Stimulated activated CD8-positive, alpha-beta memory T cell treated with anti-CD3 and anti-CD28 coated beads, Interleukin-4, amount 100 ng/mL, for 1 hour (primary cell): Measurements from ENCODE around the gene FFAR3.
"Not testable (repeated sequence)": the region's sequence is repeated elsewhere in the genome, so short reads cannot be mapped to it uniquely, and the experiment has no call there.

Source experiments
- DNase-seq, 2 donors: peaks; one replicate each; pipeline ENCODE4 v3.0.0-alpha.2; 2020; ENCODE audit warnings: low read depth in 2 of 2, low spot score in 1 of 2

FFAR3 gene

DNA sequence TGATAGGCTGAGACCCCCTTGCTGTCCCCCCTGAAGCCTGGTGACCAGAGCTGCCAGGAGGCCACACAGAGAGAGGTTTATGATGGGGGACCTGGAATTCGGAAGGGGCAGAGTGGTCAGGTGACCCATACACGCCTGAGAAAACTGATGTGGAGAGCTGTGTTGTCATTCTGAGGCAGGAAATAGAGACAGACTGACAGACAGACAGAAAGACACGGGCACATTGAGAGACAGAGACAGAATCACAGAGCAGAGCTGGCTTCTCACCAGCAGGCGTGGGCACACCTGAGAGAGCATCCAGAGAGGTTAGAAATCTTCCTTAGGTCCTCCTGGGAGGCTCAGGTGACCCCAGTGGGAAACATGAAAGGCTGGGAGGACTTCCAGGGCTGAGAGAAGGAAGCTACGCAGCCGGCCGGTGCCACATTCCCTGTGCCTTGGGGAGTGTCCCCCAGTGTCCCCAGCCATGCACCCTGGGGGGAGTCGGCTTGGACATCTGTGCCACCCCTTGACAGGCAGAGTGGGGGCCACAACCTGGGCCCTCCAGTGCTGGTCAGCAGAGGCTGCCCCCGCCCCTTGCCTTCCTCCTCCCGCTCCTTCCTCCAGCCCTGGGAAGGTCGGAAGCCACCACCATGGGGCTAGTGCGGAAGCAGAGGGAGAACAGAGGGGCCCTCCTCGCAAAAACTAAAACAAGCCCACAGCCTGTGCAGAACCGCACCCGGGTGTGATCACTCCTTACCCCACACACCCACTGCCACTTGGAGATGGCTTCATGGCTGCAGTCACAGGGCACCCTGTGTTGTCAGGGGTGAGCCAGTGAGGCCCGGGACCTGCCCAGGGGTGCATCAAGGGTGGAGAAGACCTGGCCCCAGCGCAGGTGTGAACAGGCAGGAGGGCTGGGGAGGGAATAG, 8.4 kb upstream of the FFAR3 start:
- DNase-seq = no peak

DNA sequence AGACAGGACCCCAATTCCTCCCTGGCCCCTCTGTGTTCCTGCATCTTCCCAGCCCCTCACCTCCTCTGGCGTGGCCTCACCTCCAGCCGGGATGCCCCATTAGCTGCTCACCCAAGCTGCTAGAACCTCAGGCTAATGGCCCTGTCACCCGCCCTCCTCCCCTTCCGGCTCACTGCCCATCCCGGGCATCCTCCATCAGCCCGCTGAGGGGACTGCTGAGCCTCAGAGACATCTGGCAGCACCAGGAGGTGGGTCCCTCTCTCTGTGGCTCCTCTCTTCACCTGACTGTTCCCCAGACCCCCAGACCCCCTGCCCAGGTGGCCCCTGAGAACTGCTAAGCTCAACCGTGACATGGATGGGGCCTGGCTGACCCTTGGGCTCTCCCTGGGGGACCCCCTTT, 7.7 kb upstream of the FFAR3 start:
- DNase-seq = no peak

DNA sequence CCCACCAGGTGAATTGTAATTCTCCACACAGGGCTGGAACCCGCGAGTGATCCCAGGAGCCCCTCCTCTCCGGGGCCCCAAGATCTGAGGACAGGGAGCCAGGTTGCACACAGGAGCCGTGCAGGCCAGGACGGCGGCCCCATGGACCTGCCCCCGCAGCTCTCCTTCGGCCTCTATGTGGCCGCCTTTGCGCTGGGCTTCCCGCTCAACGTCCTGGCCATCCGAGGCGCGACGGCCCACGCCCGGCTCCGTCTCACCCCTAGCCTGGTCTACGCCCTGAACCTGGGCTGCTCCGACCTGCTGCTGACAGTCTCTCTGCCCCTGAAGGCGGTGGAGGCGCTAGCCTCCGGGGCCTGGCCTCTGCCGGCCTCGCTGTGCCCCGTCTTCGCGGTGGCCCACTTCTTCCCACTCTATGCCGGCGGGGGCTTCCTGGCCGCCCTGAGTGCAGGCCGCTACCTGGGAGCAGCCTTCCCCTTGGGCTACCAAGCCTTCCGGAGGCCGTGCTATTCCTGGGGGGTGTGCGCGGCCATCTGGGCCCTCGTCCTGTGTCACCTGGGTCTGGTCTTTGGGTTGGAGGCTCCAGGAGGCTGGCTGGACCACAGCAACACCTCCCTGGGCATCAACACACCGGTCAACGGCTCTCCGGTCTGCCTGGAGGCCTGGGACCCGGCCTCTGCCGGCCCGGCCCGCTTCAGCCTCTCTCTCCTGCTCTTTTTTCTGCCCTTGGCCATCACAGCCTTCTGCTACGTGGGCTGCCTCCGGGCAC, 6.7 kb upstream of the FFAR3 start:
- DNase-seq = no peak

DNA sequence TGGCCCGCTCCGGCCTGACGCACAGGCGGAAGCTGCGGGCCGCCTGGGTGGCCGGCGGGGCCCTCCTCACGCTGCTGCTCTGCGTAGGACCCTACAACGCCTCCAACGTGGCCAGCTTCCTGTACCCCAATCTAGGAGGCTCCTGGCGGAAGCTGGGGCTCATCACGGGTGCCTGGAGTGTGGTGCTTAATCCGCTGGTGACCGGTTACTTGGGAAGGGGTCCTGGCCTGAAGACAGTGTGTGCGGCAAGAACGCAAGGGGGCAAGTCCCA, 6.1 kb upstream of the FFAR3 start:
- no peak for DNase-seq

DNA sequence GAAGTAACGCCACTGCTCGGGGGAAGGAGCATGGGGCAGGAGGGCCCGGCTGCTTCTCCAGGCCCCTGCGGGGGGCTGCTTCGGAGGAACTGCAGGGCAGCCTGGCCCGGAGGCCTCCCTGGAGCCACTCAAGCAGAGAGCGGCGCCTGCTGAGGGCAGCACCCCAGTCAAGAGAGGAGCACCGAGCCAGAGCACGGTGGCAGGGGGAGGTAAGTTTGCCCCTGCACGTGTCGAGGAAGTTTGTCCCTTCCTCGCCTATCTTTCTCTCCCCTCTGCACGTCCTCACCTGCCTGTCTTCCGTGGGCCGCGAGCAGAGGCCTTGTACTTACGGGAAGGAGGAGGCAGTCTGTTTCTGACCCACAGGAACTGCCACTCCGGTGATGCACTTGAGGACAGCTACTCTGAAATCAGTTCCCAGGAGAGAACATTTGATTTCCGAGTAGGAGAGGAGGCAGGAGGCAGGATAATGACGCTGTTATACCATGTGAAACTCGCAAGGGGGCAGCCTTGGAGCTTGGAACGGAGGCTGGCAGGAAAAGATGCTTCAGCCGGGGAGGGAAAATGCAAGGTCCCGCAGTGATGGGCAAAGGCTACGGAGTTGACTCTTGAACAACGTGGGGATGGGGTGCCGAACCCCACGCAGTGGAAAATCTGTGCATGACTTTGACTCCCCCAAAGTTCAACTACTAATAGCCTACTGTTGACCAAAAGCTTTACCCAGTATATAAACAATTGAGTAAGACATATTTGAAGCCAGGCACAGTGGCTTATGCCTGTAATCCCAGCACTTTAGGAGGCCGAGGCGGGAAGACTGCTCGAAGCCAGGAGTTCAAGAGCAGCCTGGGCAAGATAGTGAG, 5.6 kb upstream of the FFAR3 start:
- peak; percentile 38 to 44 for DNase-seq

DNA sequence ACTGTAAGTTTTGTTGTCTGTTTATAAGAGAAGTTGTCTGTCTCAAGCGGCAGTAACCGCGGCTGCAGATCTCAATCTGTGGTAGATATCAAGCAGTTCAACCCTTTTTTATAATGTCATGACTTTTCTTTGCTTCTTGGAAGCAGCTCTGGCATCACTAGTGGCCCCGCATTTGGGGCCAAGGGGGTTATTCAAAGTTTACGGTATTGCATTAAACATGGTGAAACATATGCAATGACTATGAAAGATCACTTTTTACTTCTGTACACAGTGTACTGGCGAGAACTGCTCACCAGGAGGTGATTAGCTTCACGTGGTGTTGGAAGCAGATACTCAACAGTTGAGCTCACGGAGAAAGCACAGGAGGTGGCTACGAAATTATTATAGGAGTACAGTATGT, 4.6 kb upstream of the FFAR3 start:
- DNase-seq = no peak

DNA sequence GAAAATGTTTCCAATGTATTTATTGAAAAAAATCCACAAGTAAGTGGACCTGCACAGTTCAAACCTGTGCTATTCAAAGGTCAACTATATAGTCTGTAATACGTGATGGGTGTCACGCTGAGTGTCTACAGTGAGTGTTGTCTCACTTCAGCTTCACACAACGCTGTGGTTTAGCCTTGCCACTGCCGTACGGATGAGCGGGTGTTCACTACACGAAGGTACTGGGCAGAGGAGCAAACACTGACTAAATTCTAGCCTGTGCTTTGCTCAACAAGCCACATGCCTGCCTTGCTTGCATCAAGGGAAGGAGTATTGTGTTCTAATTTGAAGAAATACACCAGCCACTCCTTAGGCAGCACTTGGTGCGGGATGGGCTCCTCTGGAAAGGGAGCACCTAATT, 3.4 kb upstream of the FFAR3 start:
- no peak for DNase-seq

DNA sequence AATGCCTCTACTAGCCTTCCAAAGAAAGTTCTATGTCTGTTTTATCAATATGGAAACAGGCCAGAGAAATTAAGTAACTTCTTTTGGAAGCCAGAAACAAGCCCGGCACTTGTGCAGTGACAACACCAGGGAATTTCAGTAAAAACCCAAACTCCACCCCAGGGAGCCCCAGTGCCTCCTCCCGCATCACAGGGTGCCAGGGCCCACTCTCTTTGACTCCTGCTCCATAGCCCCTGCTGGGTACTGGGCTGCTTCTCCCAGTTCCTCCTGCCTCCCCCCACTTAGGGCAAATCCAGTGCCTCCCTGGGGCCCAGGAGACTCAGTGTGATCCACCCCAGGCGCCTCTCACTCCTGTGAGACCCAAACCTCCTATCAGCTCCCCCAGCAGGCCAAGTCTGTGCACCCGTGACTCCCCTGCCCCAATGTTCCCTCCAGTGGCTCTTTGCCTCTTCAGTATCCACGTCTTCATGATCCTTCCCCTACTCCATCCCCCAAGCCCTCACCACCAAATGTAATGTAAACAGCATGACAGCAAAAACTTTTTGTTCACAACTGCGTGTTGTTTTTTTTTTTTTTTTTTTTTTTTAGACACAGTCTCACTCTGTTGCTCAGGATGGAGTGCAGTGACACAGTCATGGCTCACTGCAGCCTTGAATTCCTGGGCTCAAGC, 2.3 kb upstream of the FFAR3 start:
- DNase-seq = no peak

DNA sequence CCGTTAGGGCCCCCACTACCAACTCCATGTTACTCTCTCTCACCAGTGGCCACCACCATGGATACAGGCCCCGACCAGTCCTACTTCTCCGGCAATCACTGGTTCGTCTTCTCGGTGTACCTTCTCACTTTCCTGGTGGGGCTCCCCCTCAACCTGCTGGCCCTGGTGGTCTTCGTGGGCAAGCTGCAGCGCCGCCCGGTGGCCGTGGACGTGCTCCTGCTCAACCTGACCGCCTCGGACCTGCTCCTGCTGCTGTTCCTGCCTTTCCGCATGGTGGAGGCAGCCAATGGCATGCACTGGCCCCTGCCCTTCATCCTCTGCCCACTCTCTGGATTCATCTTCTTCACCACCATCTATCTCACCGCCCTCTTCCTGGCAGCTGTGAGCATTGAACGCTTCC, 574 bp downstream of the FFAR3 start:
- DNase-seq = not testable (repeated sequence)

DNA sequence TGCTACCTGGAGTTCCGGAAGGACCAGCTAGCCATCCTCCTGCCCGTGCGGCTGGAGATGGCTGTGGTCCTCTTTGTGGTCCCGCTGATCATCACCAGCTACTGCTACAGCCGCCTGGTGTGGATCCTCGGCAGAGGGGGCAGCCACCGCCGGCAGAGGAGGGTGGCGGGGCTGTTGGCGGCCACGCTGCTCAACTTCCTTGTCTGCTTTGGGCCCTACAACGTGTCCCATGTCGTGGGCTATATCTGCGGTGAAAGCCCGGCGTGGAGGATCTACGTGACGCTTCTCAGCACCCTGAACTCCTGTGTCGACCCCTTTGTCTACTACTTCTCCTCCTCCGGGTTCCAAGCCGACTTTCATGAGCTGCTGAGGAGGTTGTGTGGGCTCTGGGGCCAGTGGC, 1.1 kb downstream of the FFAR3 start:
- not testable (repeated sequence) for DNase-seq

DNA sequence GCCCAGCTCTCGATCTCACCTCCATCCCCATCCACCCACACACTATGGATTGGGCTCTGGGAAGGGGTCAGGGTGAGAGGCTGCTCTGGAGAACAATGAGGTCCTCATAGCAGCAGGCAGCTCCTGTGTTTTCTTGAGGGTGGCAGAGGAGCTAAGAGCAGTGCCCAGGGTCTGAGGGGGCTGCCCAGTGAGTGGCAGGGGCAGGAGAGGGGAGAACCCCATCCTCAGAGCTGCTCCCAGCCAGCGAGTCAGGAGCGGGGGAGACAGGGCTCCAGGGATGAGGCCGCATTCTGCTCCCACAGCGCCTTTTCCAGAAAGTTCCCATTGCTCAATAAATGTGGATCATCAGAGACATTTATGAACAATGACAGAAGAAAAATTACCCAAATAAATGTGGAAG, 1.8 kb downstream of the FFAR3 start:
- not testable (repeated sequence) for DNase-seq

DNA sequence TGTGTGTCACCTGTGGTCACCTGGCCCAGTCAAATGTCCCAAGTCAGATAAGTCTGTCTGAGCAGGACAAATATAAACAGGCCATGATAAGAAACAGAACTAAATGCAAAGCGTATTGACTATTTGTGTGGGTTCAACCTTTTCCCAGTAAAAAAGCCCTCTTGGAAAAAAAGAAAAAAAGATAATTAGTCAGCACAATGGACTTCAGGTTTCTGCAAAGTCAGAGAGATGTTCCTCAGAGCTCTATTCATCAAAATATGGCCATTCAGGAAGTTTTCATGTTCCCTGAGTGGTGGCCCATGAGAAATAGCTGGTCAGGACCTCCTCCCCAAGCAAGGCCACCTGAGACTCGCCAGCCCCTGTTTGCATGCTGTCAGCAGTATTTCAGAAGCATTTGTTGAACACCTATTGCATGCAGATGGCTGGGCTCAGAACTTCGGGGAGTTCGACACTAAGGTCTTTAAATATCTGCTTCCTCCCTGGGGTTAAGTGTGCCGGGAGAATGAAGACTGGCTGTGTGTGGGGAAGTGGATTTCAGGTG, 2.7 kb downstream of the FFAR3 start:
- DNase-seq = no peak

DNA sequence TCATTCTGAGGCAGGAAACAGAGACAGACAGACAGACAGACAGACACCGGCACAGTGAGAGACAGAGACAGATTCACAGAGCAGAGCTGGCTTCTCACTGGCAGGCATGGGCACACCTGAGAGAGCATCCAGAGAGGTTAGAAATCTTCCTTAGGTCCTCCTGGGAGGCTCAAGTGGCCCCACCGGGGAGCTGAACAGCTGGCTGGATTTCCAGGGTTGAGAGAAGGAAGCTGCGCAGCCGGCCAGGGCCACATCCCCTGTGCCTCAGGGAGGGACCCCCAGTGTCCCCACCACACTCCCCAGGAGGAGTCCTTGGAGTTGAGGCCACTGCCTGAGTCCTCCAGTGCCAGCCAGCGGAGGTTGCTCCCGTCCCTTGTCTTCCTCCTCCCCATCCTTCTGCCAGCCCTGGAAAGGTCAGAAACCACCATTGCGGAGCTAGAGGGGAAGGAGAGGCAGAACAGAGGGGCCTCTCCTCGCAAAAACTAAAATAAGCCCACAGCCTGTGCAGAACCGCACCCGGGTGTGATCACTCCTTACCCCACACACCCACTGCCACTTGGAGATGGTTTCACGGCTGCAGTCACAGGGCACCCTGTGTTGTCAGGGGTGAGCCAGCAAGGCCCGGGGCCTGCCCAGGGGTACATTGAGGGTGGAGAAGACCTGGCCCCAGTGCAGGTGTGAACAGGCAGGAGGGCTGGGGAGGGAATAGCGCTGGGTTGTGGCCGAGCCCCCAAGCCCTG, 4.2 kb downstream of the FFAR3 start:
- no peak for DNase-seq

DNA sequence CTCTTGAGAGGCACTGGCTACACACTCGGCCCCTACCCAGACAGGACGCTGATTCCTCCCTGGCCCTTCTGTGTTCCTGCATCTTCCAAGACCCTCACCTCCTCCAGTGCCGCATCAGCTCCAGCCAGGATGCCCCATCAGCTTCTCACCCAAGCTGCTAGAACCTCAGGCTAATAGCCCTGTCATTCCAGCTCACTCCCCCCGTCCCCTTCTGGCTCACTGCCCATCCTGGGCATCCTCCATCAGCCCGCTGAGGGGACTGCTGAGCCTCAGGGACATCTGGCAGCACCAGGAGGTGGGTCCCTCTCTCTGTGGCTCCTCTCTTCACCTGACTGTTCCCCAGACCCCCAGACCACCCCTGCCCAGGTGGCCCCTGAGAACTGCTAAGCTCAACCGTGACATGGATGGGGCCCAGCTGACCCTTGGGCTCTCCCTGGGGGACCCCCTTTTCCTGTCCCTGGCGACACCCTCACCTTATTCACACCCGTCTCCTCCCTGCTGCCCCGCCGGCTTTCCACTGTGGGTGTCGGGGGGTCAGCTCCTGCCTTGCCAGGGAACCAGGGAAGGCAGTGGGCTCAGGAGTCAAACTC, 4.8 kb downstream of the FFAR3 start:
- no peak for DNase-seq

DNA sequence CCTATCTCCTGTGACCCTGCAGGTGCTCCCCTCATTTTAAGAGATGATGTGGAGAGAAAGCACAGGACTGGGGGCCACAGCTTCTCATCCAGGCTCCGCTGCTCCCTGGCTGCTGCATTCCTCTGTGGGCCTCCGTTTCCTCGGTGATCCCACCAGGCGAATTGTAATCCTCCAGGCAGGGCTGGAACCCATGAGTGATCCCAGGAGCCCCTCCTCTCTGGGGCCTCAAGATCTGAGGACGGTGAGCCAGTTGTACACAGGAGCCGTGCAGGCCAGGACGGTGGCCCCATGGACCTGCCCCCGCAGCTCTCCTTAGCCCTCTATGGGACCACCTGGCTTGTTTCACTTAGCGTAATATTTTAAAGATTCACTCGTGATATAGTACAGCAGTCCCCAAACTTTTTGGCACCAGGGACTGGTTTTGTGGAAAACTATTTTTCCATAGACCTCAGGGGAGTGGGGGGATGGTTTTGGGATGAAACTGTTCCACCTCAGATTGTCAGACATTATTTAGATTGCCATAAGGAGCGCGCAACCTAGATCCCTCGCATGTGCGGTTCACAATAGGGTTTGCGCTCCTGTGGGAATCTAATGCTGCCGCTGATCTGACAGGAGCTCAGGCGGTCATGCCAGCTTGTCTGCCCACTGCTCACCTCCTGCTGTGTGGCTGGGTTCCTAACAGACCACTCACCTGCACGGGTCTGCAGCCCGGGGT, 5.6 kb downstream of the FFAR3 start:
- DNase-seq = no peak

DNA sequence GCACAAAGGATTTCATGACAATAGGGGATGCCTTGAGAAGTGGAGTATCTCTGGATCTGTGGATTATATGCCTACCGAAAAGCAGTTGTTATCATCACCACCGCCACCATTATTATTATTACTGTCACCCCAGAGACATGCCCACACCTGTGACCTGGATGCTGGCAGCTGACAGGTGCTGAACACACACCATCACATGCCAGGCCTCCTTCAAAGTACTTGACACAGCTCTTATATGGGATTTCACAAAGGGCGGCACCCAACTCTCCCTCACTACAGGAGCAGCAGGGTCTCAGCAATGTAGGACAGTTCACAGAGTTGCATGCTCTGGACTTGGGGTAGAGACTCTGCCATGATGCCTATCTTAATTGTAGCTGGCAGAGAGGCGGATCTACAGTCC, 7.0 kb downstream of the FFAR3 start:
- DNase-seq = no peak

DNA sequence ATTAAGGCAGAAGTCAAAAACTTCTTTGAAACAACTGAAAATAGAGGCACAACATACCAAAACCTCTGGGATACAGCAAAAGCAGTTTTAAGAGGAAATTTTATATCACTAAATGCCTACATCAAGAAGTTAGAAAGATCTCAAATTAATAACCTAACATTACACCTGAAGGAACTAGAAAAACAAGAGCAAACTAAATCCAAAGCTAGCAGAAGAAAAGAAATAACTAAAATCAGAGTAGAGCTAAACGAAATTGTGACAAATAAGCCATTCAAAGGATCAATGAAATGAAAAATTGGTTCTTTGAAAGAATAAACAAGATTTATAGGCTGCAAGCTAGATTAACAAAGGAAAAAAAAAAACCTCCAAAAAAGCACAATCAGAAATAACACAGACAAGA, 10.1 kb downstream of the FFAR3 start:
- no peak for DNase-seq

DNA sequence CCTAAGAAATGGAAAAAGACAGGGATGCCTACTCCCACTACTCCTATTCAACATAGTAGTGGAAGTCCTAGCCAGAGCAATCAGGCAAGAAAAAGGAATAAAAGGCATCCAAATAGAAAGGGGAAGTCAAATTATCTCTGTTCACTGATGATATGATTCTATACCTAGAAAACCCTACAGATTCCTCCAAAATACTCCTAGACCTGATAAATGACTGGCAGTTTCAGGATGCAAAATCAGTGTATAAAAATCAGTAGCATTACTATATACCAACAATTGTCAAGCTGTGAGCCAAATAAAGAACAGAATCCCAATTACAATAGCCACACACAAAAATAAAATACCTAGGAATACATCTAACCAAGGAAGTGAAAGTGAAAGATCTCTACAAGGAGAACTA, 11.3 kb downstream of the FFAR3 start:
- DNase-seq = no peak

DNA sequence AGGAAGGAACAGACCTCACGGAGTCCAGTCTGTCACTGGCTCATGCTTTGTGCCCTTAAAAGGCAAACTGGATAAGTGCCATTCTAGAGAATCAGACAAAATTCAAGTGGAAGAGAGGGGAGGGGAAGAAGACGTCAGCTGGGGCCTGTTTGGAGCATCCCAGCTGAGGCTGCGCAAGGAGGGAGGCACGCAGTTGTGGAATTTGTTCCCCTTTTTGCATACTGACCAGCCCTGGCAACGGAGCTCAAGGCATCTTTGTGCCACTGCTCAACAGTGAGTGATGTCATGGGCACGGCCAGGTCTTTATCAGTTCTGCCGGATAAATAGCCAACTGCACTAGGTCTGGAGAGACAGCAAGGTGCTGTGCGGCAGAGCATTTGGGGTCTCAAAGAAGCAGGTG, 12.5 kb downstream of the FFAR3 start, which contains the start of gene GPR42:
GPR42 (plus strand) TSS at position 347 of the 400 bp plus-strand sequence. CDS start 292 bp downstream, outside the sequence.
- DNase-seq = no peak
